K562 (cell line): ENCODE measurements around the gene ZNF513. TPM values are rescaled to one million over a fixed set of nuclear protein-coding genes. Genes with fewer than 3 reads are reported as not detected.
A peak's percentile ranks its signal among the peaks of the same experiment; 100 is the strongest.

Experiments
- DPF2 ChIP-seq: fragments of 450-650 bp; IDR thresholded peaks from 2 replicates; pipeline ENCODE4 v1.6.1; 2016
- HDAC1 ChIP-seq, 2 experiments: fragments of 450-650 bp; IDR thresholded peaks; 2 replicates each; pipeline ENCODE4 v1.6.1; 2016 to 2017; ENCODE audit warnings: inconsistent platforms in 1 of 2, mild to moderate bottlenecking in 1 of 2, moderate library complexity in 1 of 2
- HNRNPK ChIP-seq: fragments of 200-400 bp; formaldehyde crosslinking; IDR thresholded peaks from one replicate; pipeline ENCODE4 v1.6.1; 2018; ENCODE audit warnings: mild to moderate bottlenecking, low read depth, low read length; ENCODE audit not compliant: poor library complexity, severe bottlenecking
- HOXB6 ChIP-seq: fragments of 250-450 bp; sonication (Bioruptor Pico); IDR thresholded peaks from 2 replicates; pipeline ENCODE4 v1.5.1; 2022; ENCODE audit warnings: mild to moderate bottlenecking, borderline replicate concordance
- HSF4 ChIP-seq: fragments of 250-450 bp; sonication (Bioruptor Pico); IDR thresholded peaks from 2 replicates; pipeline ENCODE4 v2.1.2; 2022; ENCODE audit warnings: mild to moderate bottlenecking, moderate library complexity, borderline replicate concordance
- ILK ChIP-seq: fragments of 450-650 bp; IDR thresholded peaks from 2 replicates; pipeline ENCODE4 v1.6.1; 2016; ENCODE audit warnings: missing genetic modification characterization, low read depth, mild to moderate bottlenecking, missing compliant biosample characterization, moderate library complexity, borderline replicate concordance
- KLF1 ChIP-seq: fragments of 450-650 bp; IDR thresholded peaks from 2 replicates; pipeline ENCODE4 v1.6.1; 2016; ENCODE audit warnings: missing genetic modification characterization, missing compliant biosample characterization
- MTA1 ChIP-seq: fragments of 450-650 bp; IDR thresholded peaks from 2 replicates; pipeline ENCODE4 v1.6.1; 2017; ENCODE audit warnings: borderline replicate concordance
- MTA3 ChIP-seq: fragments of 450-650 bp; formaldehyde crosslinking; IDR thresholded peaks from 2 replicates; pipeline ENCODE4 v1.6.1; 2017; ENCODE audit warnings: mild to moderate bottlenecking, borderline replicate concordance
- NR1H2 ChIP-seq: sonication (generic); formaldehyde crosslinking; IDR thresholded peaks from 2 replicates; pipeline ENCODE4 v1.4.0; 2020; ENCODE audit warnings: mild to moderate bottlenecking, missing genetic modification reagents
- POU5F1 ChIP-seq: fragments of 150-350 bp; IDR thresholded peaks from 2 replicates; pipeline ENCODE4 v1.6.1; 2014; ENCODE audit warnings: borderline replicate concordance, low read length, low read depth, mild to moderate bottlenecking; ENCODE audit not compliant: partially characterized antibody
- PTTG1 ChIP-seq: fragments of 450-650 bp; IDR thresholded peaks from 2 replicates; pipeline ENCODE4 v1.6.1; 2016; ENCODE audit warnings: low read depth, mild to moderate bottlenecking, missing genetic modification characterization, missing compliant biosample characterization
- RCOR1 ChIP-seq, 2 experiments: IDR thresholded peaks; 2 replicates each; pipeline ENCODE4 v1.6.1; 2012; ENCODE audit warnings: low read depth in 2 of 2, low read length in 2 of 2, borderline replicate concordance in 1 of 2, improper control_type of control experiment in 1 of 2
- SETDB1 ChIP-seq: IDR thresholded peaks from one replicate; pipeline ENCODE4 v1.6.1; 2012; ENCODE audit warnings: low read length, control low read depth, inconsistent platforms
- SPI1 ChIP-seq: IDR thresholded peaks from 2 replicates; pipeline ENCODE4 v1.6.1; 2011; ENCODE audit warnings: low read depth, low read length, control low read depth, borderline replicate concordance
- ZNF146 ChIP-seq: IDR thresholded peaks from one replicate; pipeline ENCODE4 v1.6.1; 2018; ENCODE audit warnings: missing compliant biosample characterization; ENCODE audit not compliant: unreplicated experiment
- ZNF212 ChIP-seq: fragments of 450-650 bp; formaldehyde crosslinking; IDR thresholded peaks from 2 replicates; pipeline ENCODE4 v1.4.0; 2020; ENCODE audit warnings: mild to moderate bottlenecking
- ZNF347 ChIP-seq: fragments of 450-650 bp; formaldehyde crosslinking; IDR thresholded peaks from 2 replicates; pipeline ENCODE4 v1.4.0; 2020; ENCODE audit warnings: low read depth, mild to moderate bottlenecking, moderate library complexity
- ZNF583 ChIP-seq: fragments of 250-450 bp; sonication (Bioruptor Pico); IDR thresholded peaks from 2 replicates; pipeline ENCODE4 v1.4.0; 2020
- ZNF695 ChIP-seq: fragments of 450-650 bp; formaldehyde crosslinking; IDR thresholded peaks from 2 replicates; pipeline ENCODE4 v1.4.0; 2020; ENCODE audit warnings: mild to moderate bottlenecking, moderate library complexity
- polyA plus RNA-seq, 8 experiments: library from polyadenylated mRNA; depleted of rRNA in 4 of 8; stranded (reverse) in 5 of 8; unstranded in 3 of 8; fragments of >200 nt; fragmentation: Nextera tagmentation in 2 of 8; fragmentation: Illumina TruSeq in 1 of 8; extraction: Ambion mirVana in 2 of 8; extraction: Trizol in 1 of 8; gene quantifications; 2 replicates each; pipeline versions ENCODE4 v1.2.1 to v1.2.3, GENCODE V29; 2011 to 2014; ENCODE audit warnings: inconsistent platforms in 1 of 8, missing spikeins in 1 of 8
- total RNA-seq, 7 experiments: library from RNA; depleted of rRNA in 6 of 7; stranded (reverse); fragments of >200 nt in 6 of 7; fragmentation: Illumina TruSeq in 2 of 7; extraction: Trizol in 2 of 7; gene quantifications; 2 replicates each; pipeline versions ENCODE4 v1.2.1 to v1.2.3, GENCODE V29; 2011 to 2021; ENCODE audit warnings: low replicate concordance in 1 of 7
- TF ChIP-seq, protein P1 (sequence below): fragments of 450-650 bp; IDR thresholded peaks from one replicate; pipeline ENCODE4 v1.6.1; 2018; ENCODE audit warnings: mild to moderate bottlenecking, moderate library complexity; ENCODE audit not compliant: partially characterized antibody
- TF ChIP-seq, protein P2 (sequence below): sonication (generic); IDR thresholded peaks from 2 replicates; pipeline ENCODE4 v1.6.1; 2016
- TF ChIP-seq, protein P3 (sequence below): fragments of 250-450 bp; sonication (Bioruptor Pico); IDR thresholded peaks from 2 replicates; pipeline ENCODE4 v1.8.0; 2021; ENCODE audit warnings: moderate library complexity, mild to moderate bottlenecking, inconsistent platforms
- TF ChIP-seq, protein P4 (sequence below): sonication (generic); formaldehyde crosslinking; IDR thresholded peaks from 2 replicates; pipeline ENCODE4 v1.8.0; 2022; ENCODE audit warnings: mild to moderate bottlenecking, missing genetic modification reagents

The ZNF513 gene
- total and polyA plus RNA-seq, 9 of the 15 experiments (the other 6 are each of a cell fraction or from before 2014, with no cell fraction given): 0.04 to 13.6 (median 4.4) TPM

DNA sequence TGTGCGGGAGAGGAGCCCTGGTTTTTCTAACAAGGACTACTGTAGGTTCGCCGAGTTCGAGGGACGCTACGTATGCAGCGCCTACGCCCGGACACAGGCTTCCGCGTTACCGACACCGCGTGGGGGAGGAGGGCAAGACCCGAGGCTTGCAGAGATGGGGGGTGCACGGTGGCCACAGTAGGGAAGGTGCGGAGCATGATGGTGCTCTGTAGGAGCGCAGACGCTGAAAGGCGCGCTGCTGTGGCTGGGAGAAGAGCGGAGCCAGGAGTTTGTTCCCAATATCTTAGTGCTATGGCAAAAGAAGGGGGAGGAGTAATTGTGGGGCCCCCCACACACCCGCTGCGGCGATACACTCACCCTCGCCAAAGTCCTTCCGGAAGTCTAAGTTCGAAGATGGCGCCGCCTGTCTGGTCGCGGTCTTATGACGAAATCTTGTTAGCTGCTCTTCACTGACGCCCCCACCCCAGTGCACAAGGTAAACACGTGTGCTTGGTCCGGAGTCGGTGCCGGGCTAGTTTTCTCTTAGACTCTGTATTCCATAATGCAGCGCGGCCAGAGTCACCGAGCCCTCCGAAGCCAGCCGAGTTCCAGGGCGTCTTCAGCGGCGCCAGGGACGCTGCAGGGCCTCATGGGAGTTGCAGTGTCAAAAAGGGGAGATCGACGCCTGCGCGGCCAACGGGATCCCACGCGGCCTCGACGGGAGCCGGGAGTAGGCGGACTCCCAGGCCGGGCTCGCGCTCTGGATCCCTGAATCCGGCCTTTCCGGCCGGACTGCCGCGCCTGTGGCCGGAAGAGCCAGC lies 24.0 kb downstream of the ZNF513 start, which contains the start of gene GTF3C2 (continued):
- TF ChIP-seq ILK (tag): no peak
- no peak for TF ChIP-seq NR1H2 (CRISPR knock-in tag)
- peak in 1 of 2 experiments; percentile 89; a peak in 2 of 4 replicates for TF ChIP-seq HDAC1 (IDR thresholded peaks at IDR 0.05)
- TF ChIP-seq, protein P1, sequence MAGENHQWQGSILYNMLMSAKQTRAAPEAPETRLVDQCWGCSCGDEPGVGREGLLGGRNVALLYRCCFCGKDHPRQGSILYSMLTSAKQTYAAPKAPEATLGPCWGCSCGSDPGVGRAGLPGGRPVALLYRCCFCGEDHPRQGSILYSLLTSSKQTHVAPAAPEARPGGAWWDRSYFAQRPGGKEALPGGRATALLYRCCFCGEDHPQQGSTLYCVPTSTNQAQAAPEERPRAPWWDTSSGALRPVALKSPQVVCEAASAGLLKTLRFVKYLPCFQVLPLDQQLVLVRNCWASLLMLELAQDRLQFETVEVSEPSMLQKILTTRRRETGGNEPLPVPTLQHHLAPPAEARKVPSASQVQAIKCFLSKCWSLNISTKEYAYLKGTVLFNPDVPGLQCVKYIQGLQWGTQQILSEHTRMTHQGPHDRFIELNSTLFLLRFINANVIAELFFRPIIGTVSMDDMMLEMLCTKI: no peak
- peak; percentile 71 for TF ChIP-seq KLF1
- TF ChIP-seq ZNF146 (CRISPR knock-in tag): no peak
- peak; percentile 24 for TF ChIP-seq SETDB1
- TF ChIP-seq, protein P2, sequence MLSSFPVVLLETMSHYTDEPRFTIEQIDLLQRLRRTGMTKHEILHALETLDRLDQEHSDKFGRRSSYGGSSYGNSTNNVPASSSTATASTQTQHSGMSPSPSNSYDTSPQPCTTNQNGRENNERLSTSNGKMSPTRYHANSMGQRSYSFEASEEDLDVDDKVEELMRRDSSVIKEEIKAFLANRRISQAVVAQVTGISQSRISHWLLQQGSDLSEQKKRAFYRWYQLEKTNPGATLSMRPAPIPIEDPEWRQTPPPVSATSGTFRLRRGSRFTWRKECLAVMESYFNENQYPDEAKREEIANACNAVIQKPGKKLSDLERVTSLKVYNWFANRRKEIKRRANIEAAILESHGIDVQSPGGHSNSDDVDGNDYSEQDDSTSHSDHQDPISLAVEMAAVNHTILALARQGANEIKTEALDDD: no peak; the same call in none of the 2 replicates
- TF ChIP-seq, protein P3, sequence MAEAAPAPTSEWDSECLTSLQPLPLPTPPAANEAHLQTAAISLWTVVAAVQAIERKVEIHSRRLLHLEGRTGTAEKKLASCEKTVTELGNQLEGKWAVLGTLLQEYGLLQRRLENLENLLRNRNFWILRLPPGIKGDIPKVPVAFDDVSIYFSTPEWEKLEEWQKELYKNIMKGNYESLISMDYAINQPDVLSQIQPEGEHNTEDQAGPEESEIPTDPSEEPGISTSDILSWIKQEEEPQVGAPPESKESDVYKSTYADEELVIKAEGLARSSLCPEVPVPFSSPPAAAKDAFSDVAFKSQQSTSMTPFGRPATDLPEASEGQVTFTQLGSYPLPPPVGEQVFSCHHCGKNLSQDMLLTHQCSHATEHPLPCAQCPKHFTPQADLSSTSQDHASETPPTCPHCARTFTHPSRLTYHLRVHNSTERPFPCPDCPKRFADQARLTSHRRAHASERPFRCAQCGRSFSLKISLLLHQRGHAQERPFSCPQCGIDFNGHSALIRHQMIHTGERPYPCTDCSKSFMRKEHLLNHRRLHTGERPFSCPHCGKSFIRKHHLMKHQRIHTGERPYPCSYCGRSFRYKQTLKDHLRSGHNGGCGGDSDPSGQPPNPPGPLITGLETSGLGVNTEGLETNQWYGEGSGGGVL (CRISPR knock-in tag): no peak
- TF ChIP-seq ZNF347 (CRISPR knock-in tag): no peak
- no peak for TF ChIP-seq HSF4 (CRISPR knock-in tag)
- no peak for TF ChIP-seq HNRNPK
- no peak for TF ChIP-seq RCOR1 (IDR thresholded peaks at IDR 0.05; ENCODE audit: borderline replicate concordance in 1 of 2, low read depth in 2 of 2, low read length in 2 of 2)
- no peak for TF ChIP-seq ZNF695 (CRISPR knock-in tag)
- no peak for TF ChIP-seq ZNF212 (CRISPR knock-in tag)
- no peak for TF ChIP-seq HOXB6 (CRISPR knock-in tag)
- no peak for TF ChIP-seq PTTG1 (tag)
- no peak; the same call in 1 of the 2 replicates for TF ChIP-seq ZNF583 (CRISPR knock-in tag)
- peak; percentile 98 for TF ChIP-seq MTA1
- no peak for TF ChIP-seq DPF2
- peak; percentile 10 for TF ChIP-seq POU5F1
- TF ChIP-seq SPI1: no peak
- TF ChIP-seq, protein P4, sequence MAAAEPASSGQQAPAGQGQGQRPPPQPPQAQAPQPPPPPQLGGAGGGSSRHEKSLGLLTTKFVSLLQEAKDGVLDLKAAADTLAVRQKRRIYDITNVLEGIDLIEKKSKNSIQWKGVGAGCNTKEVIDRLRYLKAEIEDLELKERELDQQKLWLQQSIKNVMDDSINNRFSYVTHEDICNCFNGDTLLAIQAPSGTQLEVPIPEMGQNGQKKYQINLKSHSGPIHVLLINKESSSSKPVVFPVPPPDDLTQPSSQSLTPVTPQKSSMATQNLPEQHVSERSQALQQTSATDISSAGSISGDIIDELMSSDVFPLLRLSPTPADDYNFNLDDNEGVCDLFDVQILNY (CRISPR knock-in tag): peak; percentile 75
- TF ChIP-seq MTA3: peak; percentile 66
